ENCODE data around the gene ADCY10. TPM values are rescaled to one million over a fixed set of nuclear protein-coding genes. Genes with fewer than 3 reads are reported as not detected.

ADCY10 gene
- total and polyA plus RNA-seq, 7 experiments from 2014 or later = 0.19 to 1.3 (median 0.43) TPM; not detected in 2

- peaks cover 20 to 21% of the 10 kb centered on the region in 2 donors for H3K4me1 ChIP-seq (ENCODE audit: control insufficient read depth in 2 of 2, insufficient read depth in 2 of 2, low read length in 2 of 2)
- no peak overlapping the region for H3K4me3 ChIP-seq (ENCODE audit: low read length)
- DNase-seq (peak; percentile 41 to 83 (median 67)), ATAC-seq (peak; percentile 95)
- Mint-ChIP-seq H3K36me3 (peaks cover 0 to 2% (median 0%) of the 10 kb centered on the region in 5 donors), H3K4me3 (peak overlapping the region in 9 of 10 donors; percentile 5 to 74 (median 60)), H3K9me3 (no peaks in the 10 kb centered on the region), H3K27ac (peak overlapping the region in 6 of 9 donors; percentile 38 to 93 (median 83)), H3K4me1 (peaks cover 16 to 29% (median 26%) of the 10 kb centered on the region in 7 donors), H3K27me3 (peaks cover 0 to 7% (median 0%) of the 10 kb centered on the region in 5 donors)
- intact Hi-C loops (cut with micrococcal nuclease) = loop anchor here (1.0 to 10.0 kb wide), 10 partner anchors 41 to 371 kb away; partner anchors contain the start of genes MPZL1 (in 2 of the 2), DCAF6 (in 1 of the 2), RCSD1 (in 1 of the 2) and TIPRL (in 1 of the 2)
- ChIA-PET POLR2A (no interaction called here), CTCF (no interaction called here)
- no peaks in the 10 kb centered on the region for H3K36me3 ChIP-seq (ENCODE audit: control insufficient read depth in 2 of 3, insufficient read depth in 3 of 3, low read length in 3 of 3)
- H3K9me3 ChIP-seq (ENCODE audit: control insufficient read depth in 2 of 3, low read length in 3 of 3) = no peaks in the 10 kb centered on the region
- no peaks in the 10 kb centered on the region for H3K27me3 ChIP-seq (ENCODE audit: control insufficient read depth in 2 of 2, insufficient read depth in 2 of 2, low read length in 2 of 2)
- H3K27ac ChIP-seq (ENCODE audit: low read depth, low read length) = no peak overlapping the region
Observed at GRCh38 chr1:167803358-167804207, 110.4 kb downstream of the ADCY10 start.

GRCh38 chr1:167802235-167802634, 111.7 kb downstream of the ADCY10 start:
- Mint-ChIP-seq H3K27me3 (no peaks in the 10 kb centered on the region), H3K4me1 (peaks cover 16 to 31% (median 27%) of the 10 kb centered on the region in 7 donors), H3K36me3 (peaks cover 0 to 2% (median 0%) of the 10 kb centered on the region in 5 donors), H3K27ac (peak overlapping the region in 2 of 9 donors; percentile 16 to 60), H3K9me3 (no peaks in the 10 kb centered on the region), H3K4me3 (no peak overlapping the region)
- ChIA-PET CTCF (no interaction called here), POLR2A (no interaction called here)
- Histone ChIP-seq H3K4me1 (ENCODE audit: control insufficient read depth in 2 of 2, insufficient read depth in 2 of 2, low read length in 2 of 2) (peaks cover 20 to 21% of the 10 kb centered on the region in 2 donors), H3K27ac (ENCODE audit: low read depth, low read length) (no peak overlapping the region), H3K36me3 (ENCODE audit: control insufficient read depth in 2 of 3, insufficient read depth in 3 of 3, low read length in 3 of 3) (no peaks in the 10 kb centered on the region), H3K9me3 (ENCODE audit: control insufficient read depth in 2 of 3, low read length in 3 of 3) (no peaks in the 10 kb centered on the region), H3K4me3 (ENCODE audit: low read length) (no peak overlapping the region), H3K27me3 (ENCODE audit: control insufficient read depth in 2 of 2, insufficient read depth in 2 of 2, low read length in 2 of 2) (no peaks in the 10 kb centered on the region)
- no peak for DNase-seq
- ATAC-seq = no peak
- intact Hi-C loops (cut with micrococcal nuclease) = loop anchor here (2.0 to 10.0 kb wide), 4 partner anchors 167 to 373 kb away; partner anchors contain the start of genes RCSD1 (in 1 of the 2) and TIPRL (in 1 of the 2)

- Histone ChIP-seq H3K36me3 (ENCODE audit: control insufficient read depth in 2 of 3, insufficient read depth in 3 of 3, low read length in 3 of 3) (no peaks in the 10 kb centered on the region), H3K4me3 (ENCODE audit: low read length) (no peak overlapping the region), H3K4me1 (ENCODE audit: control insufficient read depth in 2 of 2, insufficient read depth in 2 of 2, low read length in 2 of 2) (peaks cover 18 to 19% of the 10 kb centered on the region in 2 donors), H3K9me3 (ENCODE audit: control insufficient read depth in 2 of 3, low read length in 3 of 3) (no peaks in the 10 kb centered on the region), H3K27ac (ENCODE audit: low read depth, low read length) (no peak overlapping the region), H3K27me3 (ENCODE audit: control insufficient read depth in 2 of 2, insufficient read depth in 2 of 2, low read length in 2 of 2) (no peaks in the 10 kb centered on the region)
- H3K4me3 Mint-ChIP-seq = no peak overlapping the region
- ChIA-PET POLR2A (no interaction called here), CTCF (interaction anchor here (0.7 kb wide), 1 partner anchor 1838 kb away, joined by 3 read pairs; no protein-coding TSS in a partner anchor)
- no peak overlapping the region for H3K27ac Mint-ChIP-seq
- no peaks in the 10 kb centered on the region for H3K9me3 Mint-ChIP-seq
- DNase-seq (no peak), ATAC-seq (no peak)
- H3K4me1 Mint-ChIP-seq = peaks cover 17 to 37% (median 25%) of the 10 kb centered on the region in 7 donors
- H3K36me3 Mint-ChIP-seq = no peaks in the 10 kb centered on the region
- intact Hi-C loops (cut with micrococcal nuclease) = loop anchor here (10.0 kb wide), 3 partner anchors 165 to 375 kb away; partner anchors contain the start of genes RCSD1 (in 1 of the 2) and TIPRL (in 1 of the 2)
- H3K27me3 Mint-ChIP-seq = no peaks in the 10 kb centered on the region
Observed at GRCh38 chr1:167800251-167800650, 113.7 kb downstream of the ADCY10 start.

GRCh38 chr1:167799747-167800146, 114.2 kb downstream of the ADCY10 start:
- Histone ChIP-seq H3K27me3 (ENCODE audit: control insufficient read depth in 2 of 2, insufficient read depth in 2 of 2, low read length in 2 of 2) (no peaks in the 10 kb centered on the region), H3K4me1 (ENCODE audit: control insufficient read depth in 2 of 2, insufficient read depth in 2 of 2, low read length in 2 of 2) (peaks cover 13 to 14% of the 10 kb centered on the region in 2 donors), H3K9me3 (ENCODE audit: control insufficient read depth in 2 of 3, low read length in 3 of 3) (no peaks in the 10 kb centered on the region), H3K27ac (ENCODE audit: low read depth, low read length) (no peak overlapping the region), H3K36me3 (ENCODE audit: control insufficient read depth in 2 of 3, insufficient read depth in 3 of 3, low read length in 3 of 3) (no peaks in the 10 kb centered on the region), H3K4me3 (ENCODE audit: low read length) (no peak overlapping the region)
- Mint-ChIP-seq H3K36me3 (no peaks in the 10 kb centered on the region), H3K4me3 (no peak overlapping the region), H3K9me3 (no peaks in the 10 kb centered on the region), H3K4me1 (peaks cover 12 to 32% (median 20%) of the 10 kb centered on the region in 7 donors), H3K27ac (no peak overlapping the region), H3K27me3 (no peaks in the 10 kb centered on the region)
- intact Hi-C loops (cut with micrococcal nuclease) = loop anchor here (10.0 kb wide), 3 partner anchors 165 to 375 kb away; partner anchors contain the start of genes RCSD1 (in 1 of the 2) and TIPRL (in 1 of the 2)
- no peak for DNase-seq
- ChIA-PET CTCF (interaction anchor here (0.7 kb wide), 1 partner anchor 1839 kb away, joined by 3 read pairs; no protein-coding TSS in a partner anchor), POLR2A (no interaction called here)
- ATAC-seq = no peak

- H3K4me3 Mint-ChIP-seq = no peak overlapping the region
- ATAC-seq = no peak
- H3K4me3 ChIP-seq (ENCODE audit: low read length) = no peak overlapping the region
- no peaks in the 10 kb centered on the region for H3K27me3 ChIP-seq (ENCODE audit: control insufficient read depth in 2 of 2, insufficient read depth in 2 of 2, low read length in 2 of 2)
- no peaks in the 10 kb centered on the region for H3K9me3 Mint-ChIP-seq
- peaks cover 6 to 7% of the 10 kb centered on the region in 2 donors for H3K4me1 ChIP-seq (ENCODE audit: control insufficient read depth in 2 of 2, insufficient read depth in 2 of 2, low read length in 2 of 2)
- no peaks in the 10 kb centered on the region for H3K9me3 ChIP-seq (ENCODE audit: control insufficient read depth in 2 of 3, low read length in 3 of 3)
- no peak overlapping the region for H3K27ac ChIP-seq (ENCODE audit: low read depth, low read length)
- H3K4me1 Mint-ChIP-seq = peaks cover 5 to 24% (median 12%) of the 10 kb centered on the region in 7 donors
- no peak overlapping the region for H3K27ac Mint-ChIP-seq
- H3K36me3 Mint-ChIP-seq = no peaks in the 10 kb centered on the region
- no peaks in the 10 kb centered on the region for H3K27me3 Mint-ChIP-seq
- ChIA-PET POLR2A (no interaction called here), CTCF (no interaction called here)
- DNase-seq = no peak
- no peaks in the 10 kb centered on the region for H3K36me3 ChIP-seq (ENCODE audit: control insufficient read depth in 2 of 3, insufficient read depth in 3 of 3, low read length in 3 of 3)
- intact Hi-C loops (cut with micrococcal nuclease) = no loop called here
Observed at GRCh38 chr1:167798952-167799351, 115.0 kb downstream of the ADCY10 start.

GRCh38 chr1:167797015-167797414, 116.9 kb downstream of the ADCY10 start:
- no peaks in the 10 kb centered on the region for H3K27me3 Mint-ChIP-seq

More at GRCh38 chr1:167797015-167797414, 116.9 kb downstream of the ADCY10 start:
- Histone ChIP-seq H3K4me3 (ENCODE audit: low read length) (no peak overlapping the region), H3K9me3 (ENCODE audit: control insufficient read depth in 2 of 3, low read length in 3 of 3) (no peaks in the 10 kb centered on the region), H3K27me3 (ENCODE audit: control insufficient read depth in 2 of 2, insufficient read depth in 2 of 2, low read length in 2 of 2) (no peaks in the 10 kb centered on the region), H3K4me1 (ENCODE audit: control insufficient read depth in 2 of 2, insufficient read depth in 2 of 2, low read length in 2 of 2) (no peaks in the 10 kb centered on the region), H3K27ac (ENCODE audit: low read depth, low read length) (no peak overlapping the region), H3K36me3 (ENCODE audit: control insufficient read depth in 2 of 3, insufficient read depth in 3 of 3, low read length in 3 of 3) (no peaks in the 10 kb centered on the region)
- H3K36me3 Mint-ChIP-seq = peaks cover 0 to 3% (median 0%) of the 10 kb centered on the region in 5 donors
- peaks cover 0 to 14% (median 5%) of the 10 kb centered on the region in 7 donors for H3K4me1 Mint-ChIP-seq
- no peaks in the 10 kb centered on the region for H3K9me3 Mint-ChIP-seq
- no peak for DNase-seq
- CTCF ChIA-PET = interaction anchor here (1.1 kb wide), 1 partner anchor 14 kb away, joined by 3 read pairs; no protein-coding TSS in a partner anchor
- intact Hi-C loops (cut with micrococcal nuclease) = no loop called here
- H3K27ac Mint-ChIP-seq = peak overlapping the region in 1 of 9 donors; percentile 44
- no peak overlapping the region for H3K4me3 Mint-ChIP-seq
- POLR2A ChIA-PET = no interaction called here
- peak; percentile 74 for ATAC-seq
